Hair follicle dermal papilla cell (primary cell): Measurements from ENCODE around the gene OSTM1. TPM values are rescaled to one million over a fixed set of nuclear protein-coding genes. Genes with fewer than 3 reads are reported as not detected.

Experiments used
- small RNA-seq: library from RNA; depleted of rRNA; stranded (forward); fragments of <200 nt; gene quantifications from one replicate; pipeline ENCODE3, GENCODE V24; 2012
- total RNA-seq: library from RNA; depleted of rRNA; stranded (reverse); fragments of >200 nt; gene quantifications from 2 replicates; pipeline ENCODE4 v1.2.3, GENCODE V29; 2012

The OSTM1 gene, protein sequence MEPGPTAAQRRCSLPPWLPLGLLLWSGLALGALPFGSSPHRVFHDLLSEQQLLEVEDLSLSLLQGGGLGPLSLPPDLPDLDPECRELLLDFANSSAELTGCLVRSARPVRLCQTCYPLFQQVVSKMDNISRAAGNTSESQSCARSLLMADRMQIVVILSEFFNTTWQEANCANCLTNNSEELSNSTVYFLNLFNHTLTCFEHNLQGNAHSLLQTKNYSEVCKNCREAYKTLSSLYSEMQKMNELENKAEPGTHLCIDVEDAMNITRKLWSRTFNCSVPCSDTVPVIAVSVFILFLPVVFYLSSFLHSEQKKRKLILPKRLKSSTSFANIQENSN
- total RNA-seq, result 30.3 and 46.0 TPM in 2 replicates

DNA sequence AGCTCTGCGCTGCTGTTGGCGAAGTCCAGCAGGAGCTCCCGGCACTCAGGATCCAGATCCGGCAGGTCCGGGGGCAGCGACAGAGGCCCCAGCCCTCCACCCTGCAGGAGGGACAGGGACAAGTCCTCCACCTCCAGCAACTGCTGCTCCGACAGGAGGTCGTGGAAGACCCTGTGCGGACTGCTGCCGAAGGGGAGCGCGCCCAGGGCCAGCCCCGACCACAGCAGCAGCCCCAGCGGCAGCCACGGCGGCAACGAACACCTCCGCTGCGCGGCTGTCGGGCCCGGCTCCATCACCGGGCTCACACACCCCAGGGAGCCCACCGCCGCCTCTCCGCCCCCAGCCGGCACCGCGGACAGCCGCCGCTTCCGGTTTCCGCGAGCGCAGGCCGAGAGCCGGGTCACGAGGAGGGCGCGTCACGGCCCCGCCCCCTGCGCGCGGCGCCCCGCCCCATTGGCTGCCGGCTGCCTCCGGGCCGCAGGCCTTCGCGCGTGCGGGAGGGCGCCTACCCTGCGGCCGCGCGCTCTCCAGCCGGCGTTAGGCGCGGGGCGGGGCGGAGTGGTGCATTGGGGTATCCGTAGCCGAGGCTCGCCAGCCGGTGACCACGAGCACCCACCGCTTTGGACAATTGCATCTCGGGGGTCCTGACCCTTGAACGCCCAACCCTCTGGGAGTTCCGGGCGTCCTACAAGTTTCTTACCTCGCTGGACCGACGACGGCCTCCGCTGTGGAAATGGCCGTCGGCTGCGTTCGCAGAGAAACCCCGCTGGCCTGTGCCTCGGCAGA lies at the start of gene OSTM1:
Gene OSTM1, minus strand, starts transcription at position 383 of the 786 bp plus-strand sequence. Its CDS starts 90 bp downstream, at position 293.

Small RNAs within 50 kb of the gene (small RNA-seq; reads per million reads assigned to genes)
- gene RF00019, result not detected

Other genes with a start within 250 kb of the OSTM1 start
- gene SEC63, start 116.5 kb downstream of the OSTM1 start, total RNA-seq, result 23.4 and 36.0 TPM in 2 replicates
- not detected in 2 replicates for gene NR2E1, start 91.3 kb upstream of the OSTM1 start, total RNA-seq
- 121 and 133 TPM in 2 replicates for gene SNX3, start 186.3 kb upstream of the OSTM1 start, total RNA-seq
- 3.4 and 5.0 TPM in 2 replicates for gene AFG1L, start 220.3 kb upstream of the OSTM1 start, total RNA-seq